Measurements from ENCODE around the gene PDCD7.
"Not testable (repeated sequence)": the region's sequence is repeated elsewhere in the genome, so short reads cannot be mapped to it uniquely, and the experiment has no call there.

PDCD7 gene

DNA sequence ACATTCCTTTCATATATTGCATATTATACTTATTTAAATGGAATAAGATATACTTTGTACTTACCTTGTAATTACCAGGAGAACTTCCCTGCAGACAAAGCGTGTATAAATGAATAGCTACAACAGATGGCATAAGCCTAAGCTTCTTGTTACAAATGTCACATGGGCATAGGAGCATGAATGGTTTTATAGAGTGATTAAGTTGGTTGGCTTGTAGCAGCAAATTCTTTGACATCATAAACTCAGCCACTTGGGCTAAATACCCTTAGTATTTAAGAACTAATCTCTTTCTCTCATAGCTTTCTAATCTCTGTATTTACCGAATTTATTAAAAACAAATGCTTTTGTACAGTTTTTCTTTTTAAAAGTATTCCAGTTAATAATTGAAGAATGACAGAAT, 18.5 kb downstream of the PDCD7 start, which contains the start of gene UBAP1L:
Gene UBAP1L (minus strand): TSS at position 115 of the 400 bp plus-strand sequence. CDS start 8,985 bp downstream, outside the sequence.
- no peak for DNase-seq

DNA sequence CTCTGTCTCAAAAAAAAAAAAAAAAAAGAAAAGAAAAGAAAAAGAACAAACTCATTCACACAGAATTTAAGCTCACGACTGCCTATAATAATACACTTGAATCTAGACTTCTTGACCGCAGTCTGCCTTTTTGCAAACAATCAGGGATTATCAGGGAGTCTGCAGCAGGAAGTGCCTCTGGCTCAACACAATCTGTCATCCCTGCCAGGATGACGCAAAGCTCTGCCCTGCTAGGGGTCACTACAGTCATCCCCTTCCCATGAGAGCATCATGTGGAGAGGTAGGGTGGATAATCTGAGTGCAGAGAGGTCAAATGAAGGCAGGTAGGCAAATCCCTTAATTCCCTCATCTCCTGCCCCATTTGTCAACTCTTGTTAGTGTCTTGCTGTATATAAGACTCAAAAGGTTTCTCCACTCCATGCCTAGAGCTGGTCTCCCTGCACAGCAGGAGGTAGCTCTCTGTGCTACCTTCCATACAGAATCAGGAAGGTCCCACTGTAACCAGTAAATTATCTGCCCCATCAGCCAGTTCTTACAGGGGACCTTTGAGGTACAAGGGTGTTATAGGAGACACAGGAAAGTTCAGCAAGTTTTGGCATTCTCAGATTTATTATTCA, 22.8 kb downstream of the PDCD7 start:
- no peak for DNase-seq

DNA sequence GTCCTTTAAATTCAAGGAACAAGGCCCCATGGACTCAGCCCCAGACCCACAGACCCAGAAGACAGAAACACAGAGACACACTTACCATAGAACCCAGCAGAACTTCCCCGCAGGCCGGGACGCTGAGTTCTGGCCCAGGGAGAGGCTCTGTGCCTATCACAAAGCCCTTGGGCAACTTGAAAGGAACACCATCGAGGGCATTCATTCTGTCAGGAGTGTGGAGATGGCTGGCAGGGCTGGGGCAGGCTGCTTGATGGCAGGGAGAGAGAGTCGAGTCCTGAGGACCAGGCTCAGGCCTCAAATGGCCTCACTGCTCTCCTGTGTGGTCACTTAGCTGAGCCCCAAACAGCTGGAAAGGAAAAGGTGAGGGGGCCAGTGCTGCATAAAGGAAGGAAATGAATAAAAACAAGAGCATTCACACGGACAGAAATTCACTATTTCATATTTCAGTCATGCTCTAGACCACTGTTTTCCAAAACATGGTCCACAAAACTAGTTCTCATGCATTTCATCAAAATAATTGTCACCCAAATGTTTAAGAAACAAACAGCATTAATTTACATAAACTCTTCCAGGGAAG, 27.5 kb downstream of the PDCD7 start:
- DNase-seq: no peak

DNA sequence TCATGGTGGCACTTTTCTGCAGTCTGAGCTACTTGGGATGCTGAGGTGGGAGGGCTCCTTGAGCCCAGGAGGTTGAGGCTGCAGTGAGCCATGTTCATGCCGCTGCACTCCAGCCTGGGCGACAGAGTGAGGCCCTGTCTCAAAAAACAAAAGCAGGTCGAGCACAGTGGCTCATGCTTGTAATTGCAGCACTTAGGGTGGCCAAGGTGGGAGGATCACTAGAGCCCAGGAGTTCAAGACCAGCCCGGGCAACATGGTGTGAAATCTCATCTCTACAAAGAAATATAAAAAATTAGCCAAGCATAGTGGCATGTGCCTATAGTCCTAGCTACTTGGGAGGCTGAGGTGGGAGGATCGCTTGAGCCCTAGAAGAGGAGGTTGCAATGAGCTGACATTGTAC, 28.6 kb downstream of the PDCD7 start:
- no peak for DNase-seq

DNA sequence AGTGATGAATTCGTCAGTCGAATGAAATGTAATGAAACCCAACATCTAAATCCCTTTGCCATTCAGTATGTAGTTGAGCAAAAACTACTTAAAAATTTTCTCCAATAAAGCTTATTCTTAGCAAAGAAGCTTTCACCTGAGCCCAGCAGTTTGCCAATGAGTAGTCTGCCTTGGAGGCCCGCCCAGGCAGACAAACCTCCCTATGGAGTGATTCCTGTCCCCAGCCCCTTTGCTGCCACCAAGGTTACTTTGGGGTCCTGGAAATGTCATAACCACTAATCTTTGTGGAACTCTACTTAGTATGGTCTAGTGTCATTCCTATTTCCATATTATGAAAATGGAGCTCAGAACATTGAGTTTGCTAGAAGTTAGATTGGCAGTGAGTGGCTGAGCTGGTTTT, 30.7 kb downstream of the PDCD7 start:
- DNase-seq: no peak

DNA sequence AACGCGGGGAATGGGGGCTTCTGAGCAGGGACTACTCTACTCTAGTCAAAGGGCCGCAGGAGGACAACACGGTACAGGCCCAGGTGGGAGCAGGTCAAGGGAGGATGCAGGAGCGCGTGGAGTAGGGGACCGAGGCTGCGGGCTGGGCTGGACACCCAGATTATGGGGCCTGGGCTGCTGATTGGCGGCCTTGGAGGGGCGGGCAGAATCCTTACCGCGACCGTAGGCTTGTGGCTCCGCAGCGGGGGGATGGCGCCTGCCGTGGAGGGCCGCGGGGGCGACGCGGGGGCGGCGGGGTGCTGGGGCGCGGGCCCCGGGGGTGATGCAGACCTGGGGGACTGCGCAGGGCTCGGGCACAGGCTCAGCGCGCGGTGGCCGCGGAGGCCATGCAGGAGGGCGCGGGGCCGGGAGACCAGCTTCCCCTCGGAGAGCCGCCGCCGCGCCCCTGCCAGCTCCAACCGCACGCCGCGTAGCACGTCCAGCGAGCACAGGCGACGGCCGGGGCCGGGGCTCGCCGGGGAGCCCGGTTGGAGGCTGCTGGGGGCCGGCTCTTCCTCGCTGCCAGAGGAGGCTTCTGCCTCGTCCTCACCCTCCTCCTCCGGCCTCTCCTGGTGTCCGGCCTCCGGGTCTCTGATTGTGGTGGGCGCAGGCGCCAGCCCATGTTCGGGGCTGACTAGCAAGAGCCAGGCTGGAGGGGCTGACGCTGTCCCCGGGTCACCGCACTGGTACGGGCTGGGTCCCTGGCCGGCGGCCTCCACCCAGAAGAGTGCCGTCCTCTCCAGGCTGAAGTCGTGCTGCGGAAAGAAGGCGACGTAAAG, 31.5 kb downstream of the PDCD7 start:
- DNase-seq: peak; percentile 11

DNA sequence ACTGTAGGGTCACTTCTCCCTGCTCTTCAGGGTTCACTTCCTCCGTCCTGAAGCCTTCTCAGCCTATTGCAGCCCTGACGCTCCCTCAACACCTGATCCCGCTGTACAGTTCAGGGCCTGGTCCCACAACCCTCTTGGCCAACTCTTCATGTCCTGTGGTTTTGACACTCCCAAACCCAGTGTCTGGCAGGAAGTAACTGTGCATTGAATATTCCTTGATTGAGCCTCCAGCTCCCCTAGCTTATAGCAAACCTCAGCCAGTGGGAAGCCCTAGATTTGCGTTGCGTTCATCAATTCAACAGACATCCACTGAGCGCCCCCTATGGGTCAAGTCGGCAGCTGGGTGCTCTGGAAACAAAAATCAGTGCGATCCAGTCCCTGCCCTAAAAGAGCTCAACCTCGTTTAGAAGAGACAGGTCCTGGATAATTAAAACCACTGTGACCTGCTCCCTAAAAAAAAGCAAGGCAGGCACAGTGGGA, 32.2 kb downstream of the PDCD7 start:
- DNase-seq: no peak

DNA sequence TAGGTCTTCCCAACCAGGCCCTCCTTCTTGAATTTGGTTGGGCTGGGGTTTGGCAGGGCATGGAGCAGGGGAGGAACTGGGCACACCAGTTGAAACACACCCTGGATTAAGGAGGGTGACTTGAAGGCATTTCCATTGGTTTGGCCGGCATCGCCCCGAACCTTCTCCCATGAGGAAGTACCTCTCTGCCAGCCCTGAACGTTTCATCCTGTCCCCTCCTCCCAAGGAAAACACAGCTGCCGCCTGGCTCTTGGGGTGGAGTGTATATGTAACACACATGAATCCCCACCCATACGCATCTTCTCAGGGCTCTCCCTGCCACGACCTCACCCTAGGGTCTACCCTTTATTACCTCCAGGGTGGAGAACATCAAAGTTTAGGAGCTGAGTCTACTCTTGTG, 33.2 kb downstream of the PDCD7 start:
- no peak for DNase-seq

DNA sequence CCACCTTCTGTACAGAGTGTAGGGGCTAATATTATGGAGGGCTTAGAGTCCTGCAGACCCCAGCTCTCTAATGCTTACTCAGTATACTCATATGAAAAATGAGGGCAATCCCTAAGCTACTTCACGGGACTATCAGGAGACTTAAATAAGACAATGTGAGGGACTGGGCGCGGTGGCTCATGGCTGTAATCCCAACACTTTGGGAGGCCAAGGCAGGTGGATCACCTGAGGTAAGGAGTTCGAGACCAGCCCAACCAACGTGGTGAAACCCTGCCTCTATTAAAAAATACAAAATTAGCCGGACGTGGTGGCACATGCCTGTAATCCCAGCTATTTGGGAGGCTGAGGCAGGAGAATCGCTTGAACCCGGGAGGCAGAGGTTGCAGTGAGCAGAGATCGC, 33.8 kb downstream of the PDCD7 start:
- DNase-seq: not testable (repeated sequence)

DNA sequence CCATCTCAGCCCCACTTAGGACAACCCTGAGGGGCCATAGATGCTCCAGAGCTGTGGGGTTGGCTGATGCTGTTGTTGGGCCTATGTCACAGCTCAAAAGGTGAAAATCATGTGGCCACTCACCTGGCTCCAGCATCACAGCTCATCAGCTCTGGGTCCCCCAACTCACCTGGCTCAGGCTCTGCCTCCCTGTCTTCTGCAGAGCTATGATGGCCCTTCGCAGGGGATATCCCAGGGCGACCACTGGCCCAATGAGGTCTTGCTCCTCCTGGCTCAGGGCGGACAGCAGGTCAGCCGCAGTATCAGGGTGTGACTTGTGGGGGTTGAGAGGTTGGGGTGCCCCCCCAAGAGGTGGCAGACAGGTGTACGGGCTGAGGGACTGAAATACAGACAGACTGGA, 34.3 kb downstream of the PDCD7 start:
- no peak for DNase-seq

DNA sequence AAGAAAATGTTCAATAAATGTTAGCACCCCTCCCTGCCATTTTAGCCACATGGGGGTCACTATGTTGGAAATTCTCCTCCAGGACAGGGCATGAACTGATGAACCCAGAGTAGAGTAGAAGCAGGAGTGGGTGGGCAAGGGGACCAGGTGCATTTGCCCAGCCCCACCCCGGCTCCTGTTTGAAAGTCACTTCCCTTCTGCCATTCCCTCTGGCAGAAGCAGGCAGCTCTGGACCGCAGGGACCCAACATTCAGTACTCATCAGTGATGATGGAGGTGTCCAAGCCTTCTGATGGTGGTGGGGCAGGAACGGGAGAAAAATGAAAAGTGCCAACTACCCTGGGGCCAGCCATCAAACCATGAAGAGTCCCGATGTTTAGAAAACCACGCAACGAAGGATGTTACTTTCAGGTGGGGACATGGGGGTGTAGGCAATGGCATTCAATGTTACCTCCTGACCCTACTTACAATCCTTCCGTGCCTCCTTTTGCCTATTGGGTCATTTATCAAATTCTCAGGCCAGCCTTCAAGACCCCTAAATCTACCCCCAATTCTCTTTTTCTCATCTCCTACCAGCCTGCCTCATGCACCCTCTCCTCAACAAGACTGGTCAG, 35.9 kb downstream of the PDCD7 start:
- no peak for DNase-seq

DNA sequence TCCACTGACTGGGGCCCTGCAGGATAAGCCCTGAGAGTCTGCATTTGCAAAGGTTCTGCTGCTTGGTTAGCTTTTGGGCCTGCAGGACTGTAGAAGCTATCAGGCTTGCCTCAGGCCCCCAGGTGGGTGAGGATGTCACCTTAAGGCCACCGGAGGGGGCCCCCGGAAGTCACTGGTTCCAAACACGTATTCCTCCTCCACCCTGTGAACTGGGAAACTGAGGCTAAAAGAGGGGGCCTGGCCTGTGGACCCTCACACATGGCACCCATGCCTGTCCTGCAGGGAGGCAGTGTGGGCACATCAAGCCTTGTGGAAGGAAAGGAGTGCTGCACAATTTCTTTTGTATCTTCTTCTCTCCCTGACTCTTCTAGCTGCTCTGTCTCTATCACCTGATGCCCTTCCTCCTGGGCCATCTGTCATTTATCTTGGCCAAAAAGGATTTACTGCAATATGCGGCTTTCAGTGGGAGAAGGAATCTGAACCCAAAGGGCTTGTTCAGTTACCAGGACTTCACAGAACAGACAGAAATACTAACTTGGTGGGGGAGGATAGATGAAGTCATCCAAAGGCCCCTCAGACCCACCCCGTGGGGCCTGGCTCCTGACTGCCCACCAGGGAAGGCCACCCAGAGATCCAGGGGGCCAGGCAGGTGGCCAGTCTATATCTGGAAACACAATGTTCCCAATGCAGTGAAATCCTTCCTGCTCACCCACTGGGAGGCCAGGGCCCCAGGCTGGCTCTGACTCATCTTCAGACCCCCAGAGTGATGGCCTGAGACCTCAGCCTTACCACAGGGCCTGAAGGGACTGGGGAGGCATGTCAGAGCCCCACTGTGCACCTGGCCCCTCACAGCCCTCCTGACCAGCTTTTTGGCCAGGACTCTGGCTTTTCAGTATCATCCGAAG, 36.9 kb downstream of the PDCD7 start:
- DNase-seq: no peak

DNA sequence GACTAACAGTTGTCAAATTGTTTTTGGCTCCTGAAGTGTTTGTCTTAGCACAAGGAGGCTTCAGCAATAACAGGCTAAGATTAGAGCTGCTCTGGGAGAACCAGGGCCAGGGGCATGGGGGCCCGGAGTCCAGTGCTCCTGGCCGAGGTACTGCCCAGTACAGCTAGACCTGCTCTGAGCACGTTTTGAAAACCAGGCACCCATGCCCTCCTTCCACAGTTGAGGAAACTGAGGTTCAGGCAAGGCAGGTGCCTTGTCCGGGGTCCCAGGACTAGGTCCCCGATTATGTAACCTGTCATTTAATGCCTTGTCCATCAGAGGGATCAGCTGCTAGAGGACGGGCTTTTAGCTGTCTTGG, 37.9 kb downstream of the PDCD7 start:
- no peak for DNase-seq

DNA sequence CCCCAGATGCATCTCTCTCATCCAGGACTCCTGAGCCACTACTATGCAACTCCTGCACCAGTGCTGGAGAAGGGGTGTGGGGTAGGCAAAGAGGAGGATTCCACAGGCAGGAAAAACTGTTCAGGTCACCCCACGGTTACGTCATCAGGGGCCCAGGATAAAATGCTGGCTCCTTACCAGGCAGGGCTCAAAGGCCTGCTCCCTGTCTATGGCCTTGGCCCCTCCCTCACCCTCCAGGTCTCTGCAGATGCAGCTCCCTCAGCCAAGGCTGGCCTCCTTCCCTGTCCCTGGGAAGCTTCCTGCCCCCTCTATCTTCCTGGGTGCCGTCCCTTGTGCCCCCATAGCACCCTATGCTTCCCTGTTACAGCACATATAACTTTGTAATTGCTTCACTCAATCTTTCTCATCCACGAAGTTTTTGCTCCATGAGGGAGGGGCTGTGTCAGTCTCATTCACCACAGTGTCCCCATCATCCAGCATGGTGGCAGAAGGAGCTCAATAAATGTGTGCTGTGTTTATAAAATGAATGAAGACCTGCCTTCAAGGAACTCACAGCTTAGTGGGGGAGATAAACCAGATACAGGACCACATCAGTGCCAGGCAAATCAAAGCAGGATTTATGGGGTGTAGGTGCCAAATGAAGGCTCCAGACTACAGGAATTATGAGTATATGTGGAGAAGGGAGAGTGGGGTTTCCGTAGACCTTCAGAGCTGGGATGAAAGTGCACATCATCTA, 38.4 kb downstream of the PDCD7 start:
- no peak for DNase-seq

DNA sequence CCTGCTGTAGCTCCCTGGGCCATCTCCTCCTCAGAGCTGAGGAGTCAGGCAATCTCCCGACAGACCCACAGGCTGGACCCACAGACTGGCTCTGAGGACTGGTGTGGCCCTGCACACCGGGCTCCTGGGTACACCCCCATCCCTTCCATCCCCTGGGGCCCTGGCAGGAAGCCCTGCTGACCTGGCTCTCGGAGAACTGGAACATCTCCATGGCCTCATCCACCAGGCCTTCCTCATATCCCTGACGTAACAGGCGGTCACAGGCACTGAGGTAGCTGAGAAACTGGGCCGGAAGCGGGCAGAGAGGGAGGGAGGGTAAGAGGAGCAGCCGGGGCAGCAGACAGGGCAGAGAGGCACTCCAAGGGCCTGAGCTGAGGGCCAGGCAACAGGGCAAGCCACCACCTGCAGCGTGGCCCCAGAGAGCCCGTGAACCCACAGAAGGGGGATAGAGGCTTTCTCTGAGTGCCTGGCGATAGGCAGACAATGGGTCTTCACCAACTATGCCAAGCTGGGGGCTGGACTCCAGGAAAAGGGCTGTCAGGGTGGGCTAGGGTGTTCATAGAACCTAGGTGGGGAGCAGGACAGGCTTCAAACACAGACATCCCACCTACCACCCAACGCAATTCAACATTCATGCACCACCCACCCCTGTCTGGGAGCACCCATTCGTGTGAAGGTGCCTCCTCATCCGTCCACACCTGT, 39.2 kb downstream of the PDCD7 start:
- no peak for DNase-seq

DNA sequence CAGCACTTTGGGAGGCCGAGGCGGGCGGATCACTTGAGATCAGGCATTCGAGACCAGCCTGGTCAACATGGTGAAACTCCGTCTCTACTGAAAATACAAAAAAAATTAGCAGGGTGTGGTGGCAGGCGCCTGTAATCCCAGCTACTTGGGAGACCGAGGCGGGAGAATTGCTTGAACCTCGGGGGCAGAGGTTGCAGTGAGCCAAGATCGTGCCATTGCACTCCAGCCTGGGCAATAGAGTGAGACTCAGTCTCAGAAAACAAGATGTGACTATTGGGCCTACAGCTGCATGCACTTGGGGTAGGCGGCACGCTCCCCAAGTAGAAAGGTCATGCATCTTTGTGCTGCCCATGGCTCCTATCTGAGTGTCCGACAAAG, 39.8 kb downstream of the PDCD7 start:
- not testable (repeated sequence) for DNase-seq

DNA sequence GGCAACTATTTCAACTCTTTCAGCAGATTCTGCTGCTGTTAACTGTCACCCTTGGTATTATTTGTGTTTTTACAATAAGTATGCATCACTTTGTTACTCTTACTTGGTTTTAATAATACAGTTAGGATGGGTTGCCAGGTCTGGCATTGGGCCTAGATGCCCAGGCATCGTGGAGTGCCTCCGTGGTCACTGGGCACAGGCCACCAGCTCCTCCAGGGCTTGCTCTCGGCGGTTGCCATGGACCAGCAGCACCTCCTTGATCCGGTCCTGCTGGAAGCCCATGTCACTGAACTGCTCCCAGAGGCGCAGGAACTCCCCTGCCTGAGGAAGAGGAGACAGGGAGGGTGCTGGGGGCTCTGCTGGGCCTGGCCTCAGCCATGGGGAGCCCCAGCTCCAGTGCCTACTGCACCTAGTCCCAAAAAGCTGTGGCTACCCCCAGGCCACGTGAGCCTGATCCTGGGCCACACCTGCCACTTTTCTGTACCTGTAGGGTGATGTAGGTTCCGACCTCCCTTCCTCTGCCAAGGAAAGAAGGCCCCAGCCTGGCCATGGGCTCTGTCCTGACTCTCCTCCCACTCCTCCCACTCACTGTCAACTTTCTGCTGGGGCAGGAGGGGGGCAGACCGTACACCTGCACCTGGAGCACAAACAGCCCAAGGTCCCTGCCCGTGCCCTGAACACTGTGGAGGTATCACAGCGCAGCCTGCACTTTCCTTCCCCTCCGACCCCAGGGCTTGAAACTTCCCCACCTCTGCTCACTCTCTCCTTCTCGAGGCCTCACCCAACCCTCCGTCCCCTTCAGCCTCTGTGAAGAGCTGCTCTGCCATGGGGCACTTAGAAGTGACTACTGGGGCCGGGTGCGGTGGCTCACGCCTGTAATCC, 40.5 kb downstream of the PDCD7 start:
- DNase-seq: no peak

DNA sequence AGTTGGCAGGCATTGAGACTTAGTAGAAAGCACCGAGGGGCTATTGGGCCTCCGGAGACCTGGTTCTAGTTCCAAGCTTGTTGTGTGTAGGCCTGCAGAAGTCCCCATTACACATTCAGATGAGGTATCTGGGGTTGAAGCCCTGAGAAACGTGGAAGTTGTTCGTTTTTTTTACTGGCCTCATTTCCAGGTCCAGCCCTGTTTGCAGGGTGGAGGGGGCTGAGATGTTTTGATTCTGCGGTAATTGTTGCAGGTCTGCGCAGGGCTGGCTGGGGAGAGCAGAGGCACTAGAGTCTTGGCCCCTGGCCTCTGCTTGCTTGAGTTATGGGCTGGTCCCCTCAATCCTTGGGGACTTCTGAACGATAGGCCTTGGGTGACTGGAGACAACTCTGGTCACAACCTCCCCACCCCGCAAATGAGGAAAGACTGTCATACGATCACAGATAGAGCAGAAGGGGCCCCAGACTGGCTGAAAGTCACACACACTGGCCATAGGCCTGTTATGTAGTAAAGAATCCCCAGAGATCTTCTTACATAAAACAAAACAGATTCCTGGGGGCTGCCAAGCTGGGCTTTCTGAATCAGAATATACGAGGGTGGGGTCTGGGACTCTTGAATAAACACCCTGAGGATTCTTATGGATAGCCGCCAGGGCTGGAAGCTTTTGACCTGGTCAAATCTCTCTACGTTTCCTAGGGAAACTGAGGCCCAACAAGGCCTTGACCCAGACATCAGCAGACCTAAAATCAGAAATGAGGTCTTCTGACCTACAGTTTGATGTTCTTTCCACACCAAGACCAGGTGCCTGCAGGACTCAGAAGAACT, 41.5 kb downstream of the PDCD7 start:
- no peak for DNase-seq

DNA sequence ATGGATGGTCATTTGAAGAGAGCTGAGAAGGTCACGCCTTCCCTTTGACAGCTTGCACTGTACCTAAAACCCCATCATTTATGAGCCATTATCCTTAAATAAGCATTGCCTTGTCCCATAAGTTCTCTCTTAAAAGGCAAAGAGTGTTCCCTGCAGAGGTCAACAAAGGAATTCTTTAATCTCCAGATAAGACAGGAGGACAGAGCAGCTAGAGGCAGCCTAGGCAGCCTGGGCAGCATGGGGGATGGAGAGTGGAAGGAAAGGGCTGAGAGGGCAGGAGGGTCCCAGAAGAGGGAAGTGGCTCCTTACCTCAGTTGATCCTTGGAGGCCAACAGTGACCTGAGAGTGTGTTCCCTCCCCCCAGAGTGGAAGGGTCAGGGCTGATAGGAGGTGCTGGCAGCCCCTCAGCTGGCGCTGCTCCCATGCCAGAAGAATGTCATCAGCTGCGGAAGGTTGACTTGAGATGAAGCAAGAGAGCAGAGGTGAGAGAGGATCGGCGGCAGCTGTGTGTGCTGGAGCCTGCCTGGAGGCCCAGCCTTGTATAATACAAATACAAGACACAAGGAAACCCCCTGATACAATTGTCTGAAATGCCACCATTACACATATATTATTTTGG, 44.3 kb downstream of the PDCD7 start:
- no peak for DNase-seq

Data from activated gamma-delta T cell (primary cell).